HUES64 (cell line): ENCODE data around the gene NGEF.

ENCODE experiments used
- H3K27ac ChIP-seq: 2 replicates; pipeline ENCODE4 v1.7.0; 2013; ENCODE audit warnings: low read depth, low read length, inconsistent platforms
- H3K27me3 ChIP-seq: 2 replicates; pipeline ENCODE4 v1.6.1; 2013; ENCODE audit warnings: mild to moderate bottlenecking, low read length; ENCODE audit not compliant: insufficient read depth
- H3K36me3 ChIP-seq: 2 replicates; pipeline ENCODE4 v1.6.1; 2013; ENCODE audit warnings: mild to moderate bottlenecking, low read length; ENCODE audit not compliant: insufficient read depth
- H3K4me1 ChIP-seq: 2 replicates; pipeline ENCODE4 v1.6.1; 2013; ENCODE audit warnings: mild to moderate bottlenecking, low read length, moderate library complexity; ENCODE audit not compliant: insufficient read depth
- H3K4me3 ChIP-seq: 2 replicates; pipeline ENCODE4 v1.5.1; 2013; ENCODE audit warnings: mild to moderate bottlenecking, low read length, moderate library complexity
- H3K9ac ChIP-seq: 2 replicates; pipeline ENCODE4 v1.6.1; 2013; ENCODE audit warnings: mild to moderate bottlenecking, low read depth, low read length
- H3K9me3 ChIP-seq: 2 replicates; pipeline ENCODE4 v1.6.1; 2013; ENCODE audit warnings: low read depth, low read length; ENCODE audit not compliant: insufficient read depth
- WGBS: fragments of 150-250, 120-280 bp; methylation state at CpG from one replicate; pipeline ENCODE4 v1.1.7; 2013; ENCODE audit warnings: missing lambda C conversion rate; 5-methylcytosine and 5-hydroxymethylcytosine counted together

NGEF gene

GRCh38 chr2:233041722-233042323 lies 28.8 kb upstream of the NGEF start:
- Histone ChIP-seq H3K36me3 (no peaks in the 10 kb centered on the region), H3K27me3 (no peaks in the 10 kb centered on the region), H3K4me3 (no peak overlapping the region), H3K9me3 (no peaks in the 10 kb centered on the region), H3K9ac (no peak overlapping the region), H3K27ac (no peak overlapping the region), H3K4me1 (no peaks in the 10 kb centered on the region)
- 92% methylated on average over 10 of the region's 10 CpGs for WGBS

GRCh38 chr2:233040571-233040970 lies 27.5 kb upstream of the NGEF start:
- no peaks in the 10 kb centered on the region for H3K36me3 ChIP-seq

GRCh38 chr2:233039846-233040530 lies 26.9 kb upstream of the NGEF start:
- H3K4me1 ChIP-seq, result no peaks in the 10 kb centered on the region
- no peak overlapping the region for H3K4me3 ChIP-seq
- H3K27me3 ChIP-seq, result no peaks in the 10 kb centered on the region
- 92% methylated on average over 9 of the region's 10 CpGs for WGBS
- no peak overlapping the region for H3K9ac ChIP-seq
- no peaks in the 10 kb centered on the region for H3K9me3 ChIP-seq
- no peak overlapping the region for H3K27ac ChIP-seq
- H3K36me3 ChIP-seq, result no peaks in the 10 kb centered on the region

More at GRCh38 chr2:233040571-233040970, 27.5 kb upstream of the NGEF start:
- Histone ChIP-seq H3K4me1 (no peaks in the 10 kb centered on the region), H3K9me3 (no peaks in the 10 kb centered on the region), H3K27ac (no peak overlapping the region), H3K4me3 (no peak overlapping the region), H3K9ac (no peak overlapping the region), H3K27me3 (no peaks in the 10 kb centered on the region)
- WGBS, result 91% methylated on average over 4 of the region's 4 CpGs

GRCh38 chr2:233039212-233039845 lies 26.3 kb upstream of the NGEF start:
- no peaks in the 10 kb centered on the region for H3K27me3 ChIP-seq
- no peak overlapping the region for H3K27ac ChIP-seq
- no peaks in the 10 kb centered on the region for H3K9me3 ChIP-seq
- no peak overlapping the region for H3K9ac ChIP-seq
- H3K4me3 ChIP-seq, result no peak overlapping the region
- no peaks in the 10 kb centered on the region for H3K36me3 ChIP-seq
- no peaks in the 10 kb centered on the region for H3K4me1 ChIP-seq
- 97% methylated on average over 8 of the region's 8 CpGs for WGBS

- no peaks in the 10 kb centered on the region for H3K27me3 ChIP-seq
- WGBS, result 95% methylated on average over 2 of the region's 2 CpGs
Measured at GRCh38 chr2:233037078-233037477, 24.0 kb upstream of the NGEF start.

GRCh38 chr2:233036162-233036838 lies 23.2 kb upstream of the NGEF start:
- Histone ChIP-seq H3K4me3 (no peak overlapping the region), H3K36me3 (no peaks in the 10 kb centered on the region), H3K4me1 (no peaks in the 10 kb centered on the region), H3K27me3 (no peaks in the 10 kb centered on the region), H3K9me3 (no peaks in the 10 kb centered on the region), H3K9ac (no peak overlapping the region), H3K27ac (no peak overlapping the region)
- WGBS, result 95% methylated on average over 12 of the region's 12 CpGs

More at GRCh38 chr2:233037078-233037477, 24.0 kb upstream of the NGEF start:
- Histone ChIP-seq H3K4me1 (no peaks in the 10 kb centered on the region), H3K9me3 (no peaks in the 10 kb centered on the region), H3K36me3 (no peaks in the 10 kb centered on the region), H3K27ac (no peak overlapping the region), H3K4me3 (no peak overlapping the region), H3K9ac (no peak overlapping the region)

- H3K9ac ChIP-seq, result no peak overlapping the region
- no peaks in the 10 kb centered on the region for H3K9me3 ChIP-seq
- WGBS, result 90% methylated on average over 23 of the region's 23 CpGs
- H3K27ac ChIP-seq, result no peak overlapping the region
- H3K4me3 ChIP-seq, result no peak overlapping the region
- H3K27me3 ChIP-seq, result no peaks in the 10 kb centered on the region
- H3K4me1 ChIP-seq, result no peaks in the 10 kb centered on the region
- no peaks in the 10 kb centered on the region for H3K36me3 ChIP-seq
Measured at GRCh38 chr2:233035426-233036161, 22.5 kb upstream of the NGEF start.

- Histone ChIP-seq H3K9ac (no peak overlapping the region), H3K9me3 (no peaks in the 10 kb centered on the region), H3K27me3 (no peaks in the 10 kb centered on the region), H3K4me1 (no peaks in the 10 kb centered on the region), H3K36me3 (no peaks in the 10 kb centered on the region), H3K27ac (no peak overlapping the region), H3K4me3 (no peak overlapping the region)
- 94% methylated on average over 37 of the region's 37 CpGs for WGBS
Measured at GRCh38 chr2:233034091-233034882, 21.2 kb upstream of the NGEF start.

GRCh38 chr2:233033672-233034071 lies 20.6 kb upstream of the NGEF start:
- H3K36me3 ChIP-seq, result no peaks in the 10 kb centered on the region
- H3K27ac ChIP-seq, result no peak overlapping the region
- H3K9ac ChIP-seq, result no peak overlapping the region
- H3K4me3 ChIP-seq, result no peak overlapping the region
- H3K9me3 ChIP-seq, result no peaks in the 10 kb centered on the region
- H3K27me3 ChIP-seq, result no peaks in the 10 kb centered on the region
- no peaks in the 10 kb centered on the region for H3K4me1 ChIP-seq
- WGBS, result 89% methylated on average over 9 of the region's 9 CpGs

- 94% methylated on average over 13 of the region's 13 CpGs for whole genome bisulfite sequencing
- no peak within 1 kb of the TSS for H3K4me3 ChIP-seq
- H3K36me3 ChIP-seq, result no peaks in the 10 kb centered on the region
- no peaks in the 10 kb centered on the region for H3K27me3 ChIP-seq
- no peak within 1 kb of the TSS for H3K27ac ChIP-seq
- H3K9ac ChIP-seq, result no peak within 1 kb of the TSS
- H3K4me1 ChIP-seq, result no peaks in the 10 kb centered on the region
- H3K9me3 ChIP-seq, result no peaks in the 10 kb centered on the region
Measured at GRCh38 chr2:233032551-233033320, 19.7 kb upstream of the NGEF start, which contains the start of gene NEU2. Gene NEU2, plus strand, starts transcription at chr2:233032672. Its CDS starts 0 bp downstream, at chr2:233032672.
